Stomach (tissue), 4 donors: ENCODE data around the gene UBE2D2.

ENCODE experiments used
- POLR2A ChIP-seq, 4 donors: fragments of 450-650 bp; IDR thresholded peaks; one replicate each; pipeline ENCODE4 v1.6.1; 2016; ENCODE audit warnings: antibody characterized with exemption in 4 of 4, control low read depth in 2 of 4, mild to moderate bottlenecking in 1 of 4, moderate library complexity in 1 of 4
- TF ChIP-seq, protein P1 (sequence below), 7 experiments: fragments of 450-650 bp in 4 of 7; fragments of 200-600 bp in 3 of 7; sonication (generic) in 3 of 7; IDR thresholded peaks; one replicate each; pipeline ENCODE4 v1.5.1; 2016 to 2019; ENCODE audit warnings: antibody characterized with exemption in 7 of 7, control low read depth in 2 of 7, mild to moderate bottlenecking in 1 of 7

DNA sequence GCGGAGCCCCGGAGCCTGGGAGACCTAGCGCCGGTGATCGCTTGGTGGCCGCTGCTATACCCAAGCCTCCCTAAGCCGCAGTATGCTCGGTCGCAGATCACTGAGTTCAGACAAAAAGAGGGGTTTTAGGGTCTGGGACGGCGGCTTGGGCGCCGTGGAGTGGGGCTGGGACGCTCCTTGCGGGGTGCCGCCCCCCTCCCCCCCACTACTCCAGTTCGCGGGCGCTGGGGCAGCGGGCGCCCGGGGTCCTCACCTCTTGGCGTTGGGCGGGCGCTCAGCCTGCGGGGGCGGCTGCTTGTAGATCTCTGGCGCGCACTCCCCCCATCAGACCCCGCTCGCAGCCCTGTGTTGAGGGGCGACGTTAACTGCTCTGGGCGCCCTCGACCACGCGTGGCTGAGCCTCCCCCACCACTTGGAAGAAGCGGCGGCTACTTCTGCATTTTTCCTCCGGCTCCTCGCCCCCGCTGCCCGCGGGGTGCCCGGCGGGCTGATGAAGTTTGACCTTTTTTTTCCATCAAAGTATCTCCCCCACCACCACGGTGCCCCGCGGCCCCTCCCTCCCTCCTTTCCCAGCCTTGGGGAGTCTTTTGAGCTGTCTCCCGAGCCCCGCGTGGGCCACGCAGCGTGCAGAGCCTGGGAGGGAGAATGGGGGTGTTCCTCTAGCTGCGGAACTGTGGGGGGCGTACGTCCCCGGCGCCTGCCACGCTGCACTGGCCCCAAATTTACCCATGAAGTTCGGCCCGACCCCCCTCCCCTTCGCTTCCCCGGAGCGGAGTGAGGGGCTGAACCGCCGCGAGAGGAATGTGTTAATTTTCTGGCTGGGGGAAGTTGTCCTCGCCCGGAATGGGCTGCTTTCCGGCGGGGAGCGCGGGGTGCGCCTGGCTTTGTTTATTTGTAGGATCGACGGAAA, 88.2 kb downstream of the UBE2D2 start:
- TF ChIP-seq, protein P1, sequence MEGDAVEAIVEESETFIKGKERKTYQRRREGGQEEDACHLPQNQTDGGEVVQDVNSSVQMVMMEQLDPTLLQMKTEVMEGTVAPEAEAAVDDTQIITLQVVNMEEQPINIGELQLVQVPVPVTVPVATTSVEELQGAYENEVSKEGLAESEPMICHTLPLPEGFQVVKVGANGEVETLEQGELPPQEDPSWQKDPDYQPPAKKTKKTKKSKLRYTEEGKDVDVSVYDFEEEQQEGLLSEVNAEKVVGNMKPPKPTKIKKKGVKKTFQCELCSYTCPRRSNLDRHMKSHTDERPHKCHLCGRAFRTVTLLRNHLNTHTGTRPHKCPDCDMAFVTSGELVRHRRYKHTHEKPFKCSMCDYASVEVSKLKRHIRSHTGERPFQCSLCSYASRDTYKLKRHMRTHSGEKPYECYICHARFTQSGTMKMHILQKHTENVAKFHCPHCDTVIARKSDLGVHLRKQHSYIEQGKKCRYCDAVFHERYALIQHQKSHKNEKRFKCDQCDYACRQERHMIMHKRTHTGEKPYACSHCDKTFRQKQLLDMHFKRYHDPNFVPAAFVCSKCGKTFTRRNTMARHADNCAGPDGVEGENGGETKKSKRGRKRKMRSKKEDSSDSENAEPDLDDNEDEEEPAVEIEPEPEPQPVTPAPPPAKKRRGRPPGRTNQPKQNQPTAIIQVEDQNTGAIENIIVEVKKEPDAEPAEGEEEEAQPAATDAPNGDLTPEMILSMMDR (IDR thresholded peaks at IDR 0.05) = no peak
- no peak for TF ChIP-seq POLR2A (IDR thresholded peaks at IDR 0.05)
